Mucosa of stomach (tissue), 1 donor: ENCODE data around the gene GALNT17.

ENCODE experiments used
- H3K27me3 ChIP-seq: one replicate; pipeline ENCODE4 v1.7.0; 2013; ENCODE audit warnings: mild to moderate bottlenecking, low read length; ENCODE audit not compliant: control insufficient read depth, insufficient read depth
- H3K36me3 ChIP-seq: one replicate; pipeline ENCODE4 v1.7.0; 2013; ENCODE audit warnings: low read length; ENCODE audit not compliant: control insufficient read depth, insufficient read depth
- H3K4me1 ChIP-seq: one replicate; pipeline ENCODE4 v1.7.0; 2013; ENCODE audit warnings: mild to moderate bottlenecking, low read length; ENCODE audit not compliant: control insufficient read depth, insufficient read depth
- H3K4me3 ChIP-seq: one replicate; pipeline ENCODE4 v1.7.0; 2013; ENCODE audit warnings: low read length
- H3K9ac ChIP-seq: one replicate; pipeline ENCODE4 v1.7.0; 2013; ENCODE audit warnings: mild to moderate bottlenecking, low read length, moderate library complexity
- H3K9me3 ChIP-seq: one replicate; pipeline ENCODE4 v1.7.0; 2013; ENCODE audit warnings: mild to moderate bottlenecking, low read length, moderate library complexity; ENCODE audit not compliant: control insufficient read depth
- donor health status: Pancreatic carcinoma.

Gene GALNT17

DNA sequence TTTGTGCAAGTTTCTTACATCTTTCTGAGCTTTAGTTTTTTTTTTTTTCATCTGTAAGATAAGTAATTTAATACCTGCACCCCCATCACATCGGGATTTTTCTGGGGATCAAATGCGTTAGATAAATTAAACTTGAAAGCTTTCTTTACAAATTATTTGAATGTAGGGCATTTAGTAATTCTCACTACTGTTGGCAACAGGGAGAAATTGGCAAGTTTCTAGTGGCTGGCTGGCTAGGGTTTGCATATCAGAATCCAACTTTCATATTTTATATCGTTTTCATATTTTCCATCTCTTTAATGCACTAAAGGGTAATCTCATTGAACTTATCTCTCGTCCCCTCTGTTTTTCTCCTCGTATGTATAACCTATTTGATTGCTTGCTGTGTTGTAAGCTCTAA is 412.9 kb downstream of the GALNT17 start:
- H3K9me3 ChIP-seq = no peaks in the 10 kb centered on the region

DNA sequence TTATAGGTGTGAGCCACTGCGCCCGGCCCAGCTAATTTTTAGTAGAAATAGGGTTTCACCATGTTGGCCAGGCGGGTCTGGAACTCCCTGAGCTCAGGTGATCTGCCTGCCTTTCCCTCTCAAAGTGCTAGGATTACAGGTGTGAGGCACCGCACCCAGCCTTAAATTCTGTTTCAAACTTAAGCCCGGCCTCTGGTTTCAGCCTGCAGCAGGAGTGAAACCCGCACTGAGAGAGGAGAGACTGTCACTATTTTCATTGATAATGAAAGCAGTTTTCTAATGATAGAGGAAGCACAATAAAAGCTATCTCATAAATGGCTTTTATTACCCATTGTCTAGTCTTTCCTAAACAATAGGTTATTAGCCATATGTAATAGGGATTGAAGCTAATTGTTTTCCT is 415.5 kb downstream of the GALNT17 start:
- Histone ChIP-seq H3K9me3 (no peaks in the 10 kb centered on the region), H3K4me3 (no peak overlapping the region), H3K9ac (no peak overlapping the region), H3K36me3 (no peaks in the 10 kb centered on the region), H3K27me3 (no peaks in the 10 kb centered on the region), H3K4me1 (no peaks in the 10 kb centered on the region)

More for the DNA sequence above, 412.9 kb downstream of the GALNT17 start:
- H3K4me1 ChIP-seq = no peaks in the 10 kb centered on the region
- H3K9ac ChIP-seq = no peak overlapping the region
- no peak overlapping the region for H3K4me3 ChIP-seq
- no peaks in the 10 kb centered on the region for H3K36me3 ChIP-seq
- no peaks in the 10 kb centered on the region for H3K27me3 ChIP-seq

DNA sequence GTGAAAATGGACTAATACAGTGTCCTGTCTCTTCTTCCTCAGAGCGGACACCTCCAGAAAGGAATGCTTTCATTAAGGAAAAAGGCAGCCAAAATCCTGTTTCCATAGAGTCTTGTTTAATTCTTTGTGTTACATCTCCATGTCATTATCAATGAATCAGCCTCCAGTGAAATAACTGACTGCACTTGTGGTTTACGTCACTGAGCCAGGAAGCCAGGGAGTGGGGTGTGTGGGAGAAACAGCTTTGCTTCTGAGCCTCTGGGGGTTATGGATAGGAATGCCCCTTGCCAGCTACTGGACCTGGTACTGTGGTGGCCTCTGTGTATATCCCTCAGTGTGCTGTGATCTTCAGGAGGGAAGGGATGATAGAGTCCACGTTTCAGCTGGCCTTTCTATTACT is 416.8 kb downstream of the GALNT17 start:
- no peaks in the 10 kb centered on the region for H3K4me1 ChIP-seq
- no peaks in the 10 kb centered on the region for H3K9me3 ChIP-seq
- H3K36me3 ChIP-seq = no peaks in the 10 kb centered on the region
- no peaks in the 10 kb centered on the region for H3K27me3 ChIP-seq
- no peak overlapping the region for H3K9ac ChIP-seq
- no peak overlapping the region for H3K4me3 ChIP-seq

DNA sequence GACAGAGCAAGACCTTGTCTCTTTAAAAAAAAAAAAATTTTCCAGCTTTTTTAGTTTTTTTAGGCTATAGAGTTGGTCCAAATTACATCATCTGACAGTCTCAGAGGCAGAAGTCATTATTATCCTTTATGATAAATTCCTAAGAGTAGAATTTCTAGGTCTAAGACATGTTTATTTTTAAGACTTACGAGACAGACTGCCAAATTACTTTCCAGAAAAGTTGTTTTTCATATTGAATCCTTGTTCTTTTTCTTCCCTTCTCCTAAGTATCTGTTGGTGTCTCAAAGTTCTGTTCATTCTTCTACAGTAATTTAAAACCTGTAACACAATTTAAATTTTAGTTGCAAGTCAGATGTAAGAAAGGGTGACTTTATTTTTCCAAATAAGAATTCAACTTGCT is 421.4 kb downstream of the GALNT17 start:
- H3K36me3 ChIP-seq = no peaks in the 10 kb centered on the region
- no peaks in the 10 kb centered on the region for H3K9me3 ChIP-seq
- no peaks in the 10 kb centered on the region for H3K27me3 ChIP-seq
- no peak overlapping the region for H3K9ac ChIP-seq
- no peak overlapping the region for H3K4me3 ChIP-seq
- no peaks in the 10 kb centered on the region for H3K4me1 ChIP-seq

DNA sequence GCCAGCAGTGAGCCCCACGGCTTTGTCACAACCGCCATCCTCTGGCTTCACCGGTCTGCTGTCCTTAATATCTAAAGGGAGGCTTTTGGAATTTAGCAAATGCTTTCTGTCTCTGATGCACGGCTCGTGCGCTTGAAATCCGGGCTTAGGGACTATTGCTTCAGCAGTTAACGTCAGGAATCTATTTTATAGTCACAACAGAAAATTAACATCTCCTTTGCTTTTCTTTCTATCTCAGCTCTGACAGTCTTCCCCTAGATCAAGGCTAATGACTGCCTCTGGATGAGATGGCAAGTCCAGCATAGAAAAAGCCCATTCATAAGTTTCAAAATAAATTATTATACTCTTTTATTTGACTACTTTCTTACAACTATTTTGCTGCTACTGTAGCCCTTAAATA is 423.8 kb downstream of the GALNT17 start:
- Histone ChIP-seq H3K4me1 (no peaks in the 10 kb centered on the region), H3K36me3 (no peaks in the 10 kb centered on the region), H3K27me3 (no peaks in the 10 kb centered on the region)

DNA sequence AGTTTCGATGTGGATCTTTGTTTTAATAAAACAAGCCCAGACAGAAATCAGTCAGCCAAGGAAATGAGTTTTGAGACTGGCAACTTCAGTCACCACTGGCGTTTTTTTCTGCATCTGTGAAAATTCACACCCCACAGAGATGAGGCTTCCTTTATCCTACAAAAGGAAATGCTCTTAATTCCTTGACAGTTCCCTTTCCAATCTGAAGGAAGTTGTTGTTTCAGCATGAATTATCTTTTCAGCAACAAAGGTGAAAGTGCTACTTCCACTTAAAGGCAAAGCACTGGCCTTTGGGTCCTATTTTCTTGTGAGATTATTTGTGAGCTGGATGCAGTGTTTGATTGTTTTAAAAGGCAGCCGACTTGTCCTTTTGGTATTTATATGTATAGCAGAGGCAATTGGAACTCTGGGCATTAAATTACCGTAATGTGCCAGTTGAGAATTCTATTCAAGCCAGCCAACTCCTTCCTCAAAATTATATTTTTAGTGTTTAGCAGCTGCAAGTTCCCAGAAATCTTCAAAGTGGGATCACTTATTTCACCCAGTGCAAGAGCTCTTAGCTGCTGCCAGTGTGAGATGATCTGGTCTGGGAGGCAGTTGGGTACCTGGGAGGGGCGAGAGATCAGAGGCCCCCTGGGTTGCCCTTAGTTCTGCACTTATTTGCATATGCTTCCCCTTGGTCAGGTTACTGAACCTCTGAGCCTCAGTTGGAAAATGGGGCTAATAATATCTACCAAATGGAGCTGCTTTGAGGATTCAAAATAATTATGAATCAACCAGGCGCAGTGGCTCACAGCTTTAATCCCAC is 427.1 kb downstream of the GALNT17 start:
- H3K9me3 ChIP-seq = no peaks in the 10 kb centered on the region
- no peak overlapping the region for H3K9ac ChIP-seq
- no peaks in the 10 kb centered on the region for H3K4me1 ChIP-seq
- no peak overlapping the region for H3K4me3 ChIP-seq
- H3K27me3 ChIP-seq = no peaks in the 10 kb centered on the region
- no peaks in the 10 kb centered on the region for H3K36me3 ChIP-seq

More for the DNA sequence above, 423.8 kb downstream of the GALNT17 start:
- H3K9me3 ChIP-seq = no peaks in the 10 kb centered on the region
- H3K9ac ChIP-seq = no peak overlapping the region
- H3K4me3 ChIP-seq = no peak overlapping the region

DNA sequence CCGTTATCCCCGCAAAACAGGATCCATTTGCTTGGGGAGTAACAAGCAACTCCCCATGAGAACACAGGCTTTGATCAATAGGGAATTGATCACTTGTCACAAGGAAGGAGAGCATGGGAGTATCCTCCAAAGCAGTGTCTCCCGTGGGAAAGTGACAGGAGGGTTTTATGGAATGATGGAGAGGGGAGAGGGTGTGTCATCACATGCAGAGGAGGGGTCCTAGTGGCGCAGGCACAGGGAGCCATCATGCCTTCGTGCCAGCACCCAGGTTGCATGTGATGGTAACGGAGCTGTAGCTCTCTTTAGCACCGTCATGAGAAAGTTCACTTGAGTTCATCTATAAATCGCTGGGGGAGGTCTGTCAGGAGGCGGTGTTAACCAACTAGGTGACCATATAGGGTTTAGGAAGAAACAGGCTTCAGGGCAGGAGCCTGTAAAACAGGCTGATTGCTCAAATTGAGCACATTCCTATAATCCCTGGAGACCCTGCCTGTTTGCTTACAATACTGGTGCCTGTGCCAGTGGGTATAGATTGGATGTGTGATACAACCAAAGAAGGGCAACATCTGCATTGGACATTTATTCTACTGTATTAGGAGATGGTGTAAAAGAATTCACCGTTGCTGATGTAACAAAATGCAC is 428.5 kb downstream of the GALNT17 start:
- no peaks in the 10 kb centered on the region for H3K27me3 ChIP-seq
- H3K9me3 ChIP-seq = no peaks in the 10 kb centered on the region
- no peak overlapping the region for H3K9ac ChIP-seq
- no peak overlapping the region for H3K4me3 ChIP-seq
- no peaks in the 10 kb centered on the region for H3K36me3 ChIP-seq
- no peaks in the 10 kb centered on the region for H3K4me1 ChIP-seq

DNA sequence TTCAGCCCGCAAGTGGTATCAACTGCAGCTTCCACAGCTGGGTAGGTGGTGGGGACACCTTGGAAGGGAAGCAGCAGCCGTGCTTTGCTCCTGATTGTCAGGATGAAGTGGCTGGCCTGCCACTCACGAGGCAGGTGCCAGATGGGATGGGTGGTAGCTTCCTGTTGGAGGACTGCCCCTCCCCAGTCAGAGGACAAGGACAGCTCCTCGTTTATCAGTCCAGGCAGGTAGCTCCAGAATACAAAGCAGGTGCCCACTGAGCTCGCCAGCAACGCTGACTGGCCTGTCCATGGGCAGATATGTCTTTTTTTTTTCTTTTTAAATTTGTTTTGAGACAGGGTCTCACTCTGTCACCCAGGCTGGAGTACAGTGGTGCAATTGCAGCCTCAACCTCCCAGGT is 431.3 kb downstream of the GALNT17 start:
- Histone ChIP-seq H3K9ac (no peak overlapping the region), H3K9me3 (no peaks in the 10 kb centered on the region), H3K36me3 (no peaks in the 10 kb centered on the region), H3K4me3 (no peak overlapping the region), H3K4me1 (no peaks in the 10 kb centered on the region), H3K27me3 (no peaks in the 10 kb centered on the region)

DNA sequence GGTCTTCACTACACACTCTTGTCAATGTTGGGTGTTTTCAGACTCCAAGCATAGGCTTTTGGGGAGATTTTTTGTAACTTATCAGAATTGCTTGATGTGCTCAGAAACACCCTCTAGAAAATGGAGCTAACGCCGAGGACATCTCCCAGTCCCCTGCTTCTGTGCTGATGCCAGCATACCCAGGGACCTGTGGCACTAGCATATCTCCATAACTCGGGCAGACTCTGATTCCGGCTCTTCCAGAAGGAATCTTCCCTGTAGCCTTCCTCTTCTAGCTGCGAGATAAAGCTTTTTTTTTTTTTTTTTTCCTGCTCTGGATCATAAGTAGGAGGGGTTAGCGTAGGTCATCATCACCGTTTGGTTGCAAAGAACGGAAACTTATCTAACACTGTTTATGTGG is 434.4 kb downstream of the GALNT17 start:
- H3K9me3 ChIP-seq = no peaks in the 10 kb centered on the region
- H3K9ac ChIP-seq = no peak overlapping the region
- no peaks in the 10 kb centered on the region for H3K36me3 ChIP-seq
- no peaks in the 10 kb centered on the region for H3K27me3 ChIP-seq
- no peak overlapping the region for H3K4me3 ChIP-seq
- no peaks in the 10 kb centered on the region for H3K4me1 ChIP-seq

DNA sequence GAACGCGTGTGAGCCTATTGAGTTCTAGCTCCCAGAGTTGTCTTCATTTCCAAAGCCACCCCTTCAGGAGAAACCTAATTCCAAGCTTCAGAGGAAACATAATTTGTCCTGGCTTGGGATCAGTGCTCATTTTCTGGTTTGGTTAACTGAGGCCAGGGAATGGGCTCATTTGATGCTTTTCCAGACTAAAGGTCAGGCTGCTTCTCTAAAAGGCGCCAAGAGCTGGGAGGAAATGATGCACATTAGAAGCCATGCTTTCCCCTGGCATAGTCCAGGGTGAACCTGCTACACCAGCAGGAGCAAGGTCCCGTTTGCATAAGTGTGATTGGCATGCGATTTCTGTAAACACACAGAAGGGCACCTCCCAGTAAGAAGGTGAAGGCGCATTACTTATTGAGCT is 435.0 kb downstream of the GALNT17 start:
- no peaks in the 10 kb centered on the region for H3K4me1 ChIP-seq
- no peaks in the 10 kb centered on the region for H3K9me3 ChIP-seq
- no peaks in the 10 kb centered on the region for H3K27me3 ChIP-seq
- H3K9ac ChIP-seq = no peak overlapping the region
- no peaks in the 10 kb centered on the region for H3K36me3 ChIP-seq
- no peak overlapping the region for H3K4me3 ChIP-seq

DNA sequence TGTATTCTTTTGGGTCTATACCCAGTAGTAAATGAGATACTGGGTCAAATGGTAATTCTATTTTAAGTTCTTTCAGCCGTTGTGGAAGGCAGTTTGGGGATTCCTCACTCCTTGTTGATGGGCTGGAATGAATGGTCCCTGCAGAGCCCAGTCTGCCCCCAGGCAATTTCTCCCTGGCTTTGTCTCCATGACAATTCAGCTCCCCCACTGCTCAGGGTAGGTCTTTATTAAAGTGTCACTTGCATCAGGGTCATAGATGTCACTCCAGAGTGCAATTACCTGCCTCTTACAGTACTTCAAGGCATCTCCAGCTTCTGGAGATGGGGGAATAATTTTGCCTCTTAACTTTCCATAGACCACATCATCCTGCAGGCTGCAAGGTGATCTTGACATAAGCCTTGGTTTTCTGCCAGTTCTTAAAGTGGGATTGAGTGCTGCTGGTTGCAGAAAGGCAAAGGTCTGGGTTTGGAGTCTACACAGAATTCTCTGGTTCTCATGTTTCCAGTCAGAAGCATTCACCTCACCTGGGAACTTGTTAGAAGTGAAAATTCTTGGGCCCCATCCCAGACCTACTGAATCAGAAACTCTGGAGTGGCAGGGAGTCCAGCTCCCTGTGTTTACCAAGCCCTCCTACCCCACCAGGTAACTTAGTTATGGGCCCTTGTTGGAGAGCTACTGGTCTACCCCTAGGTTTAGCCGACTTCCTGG is 442.4 kb downstream of the GALNT17 start:
- no peak overlapping the region for H3K9ac ChIP-seq
- H3K9me3 ChIP-seq = peaks cover 3% of the 10 kb centered on the region
- H3K36me3 ChIP-seq = no peaks in the 10 kb centered on the region
- no peaks in the 10 kb centered on the region for H3K4me1 ChIP-seq
- H3K27me3 ChIP-seq = no peaks in the 10 kb centered on the region
- no peak overlapping the region for H3K4me3 ChIP-seq

DNA sequence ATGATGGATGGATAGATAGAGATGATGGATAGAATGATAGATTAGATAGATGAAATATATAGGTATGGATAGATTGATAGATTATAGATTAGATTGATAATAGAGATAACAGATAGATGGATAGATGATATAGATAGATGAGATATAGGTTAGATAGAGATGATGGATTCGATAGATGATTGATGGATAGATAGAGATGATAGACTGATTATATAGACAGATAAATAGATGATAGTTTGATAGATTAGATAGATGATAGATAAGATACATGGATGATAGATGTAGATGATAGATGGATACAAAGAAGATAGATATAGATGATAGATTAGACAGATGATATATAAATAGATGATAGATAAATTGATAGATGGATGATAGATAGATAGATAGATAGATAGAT is 448.1 kb downstream of the GALNT17 start:
- no peaks in the 10 kb centered on the region for H3K4me1 ChIP-seq
- no peak overlapping the region for H3K9ac ChIP-seq
- H3K4me3 ChIP-seq = no peak overlapping the region
- H3K36me3 ChIP-seq = no peaks in the 10 kb centered on the region
- no peaks in the 10 kb centered on the region for H3K27me3 ChIP-seq
- no peaks in the 10 kb centered on the region for H3K9me3 ChIP-seq
